ENCODE measurements around the gene PDLIM1.

Gene PDLIM1

DNA sequence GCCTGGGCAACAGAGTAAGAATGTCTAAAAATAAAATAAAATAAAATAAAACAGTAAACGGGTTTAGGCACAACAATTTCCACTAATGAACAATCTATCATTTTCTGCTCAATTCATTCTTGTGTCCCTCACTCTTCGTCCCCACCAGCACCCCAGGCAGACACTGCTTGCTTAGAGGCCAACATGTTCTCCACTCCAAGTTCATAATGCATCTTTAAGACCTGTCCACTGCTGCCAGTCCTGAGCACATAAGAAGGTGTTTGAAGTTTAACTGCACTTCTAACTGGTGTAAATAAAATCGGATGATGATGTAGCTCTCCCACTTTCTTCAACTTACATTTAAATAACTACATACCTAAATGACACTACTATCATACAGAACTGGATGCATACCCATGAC lies 13.2 kb downstream of the PDLIM1 start:
- Histone ChIP-seq H3K36me3 (ENCODE audit: insufficient read depth, low read length) (no peaks in the 10 kb centered on the region), H3K4me1 (ENCODE audit: insufficient read depth, low read length) (no peaks in the 10 kb centered on the region), H3K27me3 (ENCODE audit: insufficient read depth, low read length) (no peaks in the 10 kb centered on the region), H3K4me3 (ENCODE audit: low read length) (no peak overlapping the region), H2AFZ (ENCODE audit: low read depth, low read length) (no peak overlapping the region), H3K9me3 (ENCODE audit: low read length) (no peaks in the 10 kb centered on the region)

DNA sequence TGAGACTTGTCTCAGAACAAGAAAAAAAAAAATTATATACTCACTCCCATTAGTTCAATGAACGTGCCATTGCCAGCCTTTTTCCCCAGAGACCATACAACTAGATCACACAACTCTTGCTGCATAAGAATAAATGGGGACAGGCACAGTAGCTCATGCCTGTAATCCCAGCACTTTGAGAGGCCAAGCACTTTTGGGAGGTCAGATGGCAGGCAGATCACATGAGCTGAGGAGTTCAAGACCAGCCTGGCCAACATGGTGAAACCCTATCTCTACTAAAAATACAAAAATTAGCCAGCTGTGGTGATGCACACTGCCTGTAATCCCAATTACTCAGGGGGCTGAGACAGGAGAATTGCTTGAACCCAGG lies 13.6 kb downstream of the PDLIM1 start:
- H3K4me3 ChIP-seq (ENCODE audit: low read length), result no peak overlapping the region
- no peaks in the 10 kb centered on the region for H3K27me3 ChIP-seq (ENCODE audit: insufficient read depth, low read length)
- H3K36me3 ChIP-seq (ENCODE audit: insufficient read depth, low read length), result no peaks in the 10 kb centered on the region
- no peaks in the 10 kb centered on the region for H3K4me1 ChIP-seq (ENCODE audit: insufficient read depth, low read length)
- no peaks in the 10 kb centered on the region for H3K9me3 ChIP-seq (ENCODE audit: low read length)
- H2AFZ ChIP-seq (ENCODE audit: low read depth, low read length), result no peak overlapping the region

DNA sequence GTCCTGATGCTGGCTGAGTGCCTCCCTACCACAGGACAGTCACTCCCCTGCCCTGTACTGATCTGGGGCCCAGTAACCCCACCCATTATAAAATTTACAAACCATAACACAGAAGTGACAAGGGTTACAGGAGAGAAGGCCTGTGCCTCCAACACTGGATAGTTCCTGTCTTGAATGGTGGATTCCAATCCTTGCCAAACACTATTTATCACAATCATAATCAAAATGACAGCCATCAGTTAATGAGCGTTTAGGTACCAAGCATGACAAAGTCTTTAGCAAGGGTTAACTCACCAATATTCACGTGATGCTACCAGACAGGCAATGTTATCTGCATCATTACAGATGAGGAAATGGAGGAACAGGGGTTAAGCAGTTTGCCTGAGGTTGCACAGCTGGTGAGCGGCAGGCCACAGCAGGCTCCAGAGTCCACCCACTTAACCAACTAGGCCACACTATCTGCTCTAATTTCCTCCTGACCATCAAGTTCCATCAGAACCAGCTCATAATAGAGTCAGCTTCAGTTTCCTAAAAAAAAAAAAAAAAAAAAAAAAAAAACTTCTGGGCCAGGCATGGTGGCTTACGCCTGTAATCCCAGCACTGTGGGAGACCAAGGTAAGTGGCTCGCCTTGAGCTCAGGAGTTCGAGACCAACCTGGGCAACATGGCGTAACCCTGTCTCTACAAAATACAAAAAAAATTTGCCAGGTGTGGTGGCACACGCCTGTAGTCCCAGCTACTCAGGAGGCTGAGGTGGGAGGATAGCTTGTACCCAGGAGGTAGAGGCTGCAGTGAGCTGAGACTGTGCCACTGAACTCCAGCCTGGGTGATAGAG lies 14.2 kb downstream of the PDLIM1 start:
- no peaks in the 10 kb centered on the region for H3K4me1 ChIP-seq (ENCODE audit: insufficient read depth, low read length)

DNA sequence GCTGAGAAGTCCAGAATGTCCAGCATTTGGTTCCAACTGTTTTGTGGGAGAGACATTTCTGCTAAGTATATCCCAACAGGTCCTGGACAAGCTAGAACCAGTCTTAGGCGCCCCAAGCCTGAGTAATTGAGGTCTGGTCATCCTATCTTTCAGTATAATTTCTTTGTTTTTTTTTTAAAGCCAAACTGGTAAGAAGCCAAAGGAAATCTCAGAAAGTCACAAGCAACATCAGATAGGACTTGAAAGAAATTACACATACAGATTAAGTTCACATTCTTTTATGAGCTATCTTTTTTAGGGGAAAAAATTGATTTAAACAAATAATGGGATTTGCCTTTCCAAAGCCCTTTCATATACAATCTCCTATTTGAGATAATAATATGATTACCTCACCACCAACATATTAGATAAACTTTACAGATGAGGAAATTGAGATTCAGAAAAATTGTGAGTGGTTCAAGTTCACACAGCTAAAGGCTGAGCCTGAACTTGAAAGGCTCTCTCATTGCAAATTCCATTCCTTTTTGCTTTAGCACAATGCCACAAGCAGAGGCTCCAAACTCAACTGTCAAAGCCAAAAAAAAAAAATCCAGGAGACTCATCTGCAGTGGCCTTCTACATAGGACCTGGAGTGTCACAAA lies 15.0 kb downstream of the PDLIM1 start:
- Histone ChIP-seq H3K9me3 (ENCODE audit: low read length) (no peaks in the 10 kb centered on the region), H3K36me3 (ENCODE audit: insufficient read depth, low read length) (no peaks in the 10 kb centered on the region), H3K27me3 (ENCODE audit: insufficient read depth, low read length) (no peaks in the 10 kb centered on the region), H3K4me1 (ENCODE audit: insufficient read depth, low read length) (no peaks in the 10 kb centered on the region), H3K4me3 (ENCODE audit: low read length) (no peak overlapping the region), H2AFZ (ENCODE audit: low read depth, low read length) (no peak overlapping the region)

More for the DNA sequence above, 14.2 kb downstream of the PDLIM1 start:
- no peak overlapping the region for H3K4me3 ChIP-seq (ENCODE audit: low read length)
- no peaks in the 10 kb centered on the region for H3K9me3 ChIP-seq (ENCODE audit: low read length)
- no peak overlapping the region for H2AFZ ChIP-seq (ENCODE audit: low read depth, low read length)
- no peaks in the 10 kb centered on the region for H3K27me3 ChIP-seq (ENCODE audit: insufficient read depth, low read length)
- H3K36me3 ChIP-seq (ENCODE audit: insufficient read depth, low read length), result no peaks in the 10 kb centered on the region

DNA sequence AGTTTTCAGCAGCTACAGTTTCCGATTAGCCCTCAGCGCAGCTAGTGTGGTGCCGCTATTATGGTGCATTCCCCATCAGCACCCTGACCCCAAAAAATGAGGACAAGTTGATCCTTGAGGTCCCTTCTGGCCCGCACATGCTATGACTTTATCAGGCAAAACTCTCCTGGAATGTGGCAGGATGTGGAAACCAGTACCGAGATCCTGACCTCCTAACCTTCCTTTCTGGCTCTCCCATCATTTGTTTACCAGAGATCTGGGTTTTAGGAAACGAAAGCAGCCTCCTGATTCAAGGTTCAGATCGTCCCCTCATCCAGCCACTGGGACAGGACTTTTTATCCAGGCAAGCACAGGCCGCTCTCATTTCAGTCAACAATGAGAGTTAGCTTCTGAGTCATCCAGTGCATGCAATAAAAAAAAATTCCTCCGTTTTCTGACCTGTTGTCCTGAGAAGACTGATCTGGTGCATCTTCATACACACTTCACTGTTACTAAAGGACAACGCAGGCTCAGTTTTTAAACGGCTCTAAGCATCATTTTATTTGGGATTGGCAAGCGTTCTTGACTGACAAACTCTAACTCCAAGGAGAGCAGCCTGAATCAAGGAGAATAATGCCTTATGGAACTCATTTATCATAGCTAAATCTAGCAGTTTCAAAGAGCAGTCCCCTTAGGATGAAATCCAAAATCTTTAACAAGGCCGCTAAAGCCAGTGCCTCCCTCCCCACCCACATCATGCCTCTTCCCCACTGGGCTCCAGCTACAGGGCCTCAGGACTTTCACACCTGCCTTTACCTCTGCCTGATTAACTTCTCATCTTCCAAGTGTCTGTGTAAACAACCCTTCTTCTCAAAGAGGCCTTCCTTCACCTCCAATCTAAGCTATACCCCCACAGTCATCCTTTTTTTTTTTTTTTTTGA lies 17.1 kb downstream of the PDLIM1 start:
- Histone ChIP-seq H3K4me3 (ENCODE audit: low read length) (no peak overlapping the region), H3K4me1 (ENCODE audit: insufficient read depth, low read length) (no peaks in the 10 kb centered on the region), H3K36me3 (ENCODE audit: insufficient read depth, low read length) (no peaks in the 10 kb centered on the region), H2AFZ (ENCODE audit: low read depth, low read length) (no peak overlapping the region), H3K27me3 (ENCODE audit: insufficient read depth, low read length) (no peaks in the 10 kb centered on the region), H3K9me3 (ENCODE audit: low read length) (no peaks in the 10 kb centered on the region)

GRCh38 chr10:95268438-95268837 lies 22.4 kb downstream of the PDLIM1 start:
- H2AFZ ChIP-seq (ENCODE audit: low read depth, low read length), result no peak overlapping the region
- H3K4me3 ChIP-seq (ENCODE audit: low read length), result no peak overlapping the region
- H3K36me3 ChIP-seq (ENCODE audit: insufficient read depth, low read length), result no peaks in the 10 kb centered on the region
- H3K27me3 ChIP-seq (ENCODE audit: insufficient read depth, low read length), result no peaks in the 10 kb centered on the region
- H3K9me3 ChIP-seq (ENCODE audit: low read length), result no peaks in the 10 kb centered on the region
- H3K4me1 ChIP-seq (ENCODE audit: insufficient read depth, low read length), result peaks cover 14% of the 10 kb centered on the region

GRCh38 chr10:95267251-95267650 lies 23.6 kb downstream of the PDLIM1 start:
- H3K36me3 ChIP-seq (ENCODE audit: insufficient read depth, low read length), result no peaks in the 10 kb centered on the region
- H3K4me3 ChIP-seq (ENCODE audit: low read length), result no peak overlapping the region
- H3K9me3 ChIP-seq (ENCODE audit: low read length), result no peaks in the 10 kb centered on the region
- no peaks in the 10 kb centered on the region for H3K27me3 ChIP-seq (ENCODE audit: insufficient read depth, low read length)
- H2AFZ ChIP-seq (ENCODE audit: low read depth, low read length), result no peak overlapping the region
- peaks cover 14% of the 10 kb centered on the region for H3K4me1 ChIP-seq (ENCODE audit: insufficient read depth, low read length)

GRCh38 chr10:95266674-95267095 lies 24.1 kb downstream of the PDLIM1 start:
- Histone ChIP-seq H3K4me3 (ENCODE audit: low read length) (no peak overlapping the region), H3K36me3 (ENCODE audit: insufficient read depth, low read length) (no peaks in the 10 kb centered on the region), H3K4me1 (ENCODE audit: insufficient read depth, low read length) (peaks cover 14% of the 10 kb centered on the region), H3K9me3 (ENCODE audit: low read length) (no peaks in the 10 kb centered on the region), H2AFZ (ENCODE audit: low read depth, low read length) (no peak overlapping the region), H3K27me3 (ENCODE audit: insufficient read depth, low read length) (no peaks in the 10 kb centered on the region)

DNA sequence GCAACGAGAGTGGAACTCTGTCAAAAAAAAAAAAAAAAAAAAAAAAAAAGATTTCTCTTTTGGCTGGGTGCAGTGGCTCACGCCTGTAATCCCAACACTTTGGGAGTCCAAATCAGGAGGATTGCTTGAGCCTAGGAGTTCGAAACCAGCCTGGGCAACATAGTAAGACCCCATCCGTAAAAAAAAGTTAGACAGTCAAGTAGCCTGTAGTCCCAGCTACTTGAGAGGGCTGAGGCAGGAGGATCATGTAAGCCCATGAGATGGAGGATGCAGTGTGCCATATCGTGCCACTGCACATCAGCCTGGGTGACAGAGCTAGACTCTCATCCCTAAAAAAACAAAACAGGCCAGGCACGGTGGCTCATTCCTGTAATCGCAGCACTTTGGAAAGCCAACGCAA lies 25.2 kb downstream of the PDLIM1 start:
- peaks cover 18% of the 10 kb centered on the region for H3K4me1 ChIP-seq (ENCODE audit: insufficient read depth, low read length)
- H3K4me3 ChIP-seq (ENCODE audit: low read length), result no peak overlapping the region
- no peak overlapping the region for H2AFZ ChIP-seq (ENCODE audit: low read depth, low read length)
- H3K27me3 ChIP-seq (ENCODE audit: insufficient read depth, low read length), result no peaks in the 10 kb centered on the region
- H3K9me3 ChIP-seq (ENCODE audit: low read length), result no peaks in the 10 kb centered on the region
- H3K36me3 ChIP-seq (ENCODE audit: insufficient read depth, low read length), result no peaks in the 10 kb centered on the region

DNA sequence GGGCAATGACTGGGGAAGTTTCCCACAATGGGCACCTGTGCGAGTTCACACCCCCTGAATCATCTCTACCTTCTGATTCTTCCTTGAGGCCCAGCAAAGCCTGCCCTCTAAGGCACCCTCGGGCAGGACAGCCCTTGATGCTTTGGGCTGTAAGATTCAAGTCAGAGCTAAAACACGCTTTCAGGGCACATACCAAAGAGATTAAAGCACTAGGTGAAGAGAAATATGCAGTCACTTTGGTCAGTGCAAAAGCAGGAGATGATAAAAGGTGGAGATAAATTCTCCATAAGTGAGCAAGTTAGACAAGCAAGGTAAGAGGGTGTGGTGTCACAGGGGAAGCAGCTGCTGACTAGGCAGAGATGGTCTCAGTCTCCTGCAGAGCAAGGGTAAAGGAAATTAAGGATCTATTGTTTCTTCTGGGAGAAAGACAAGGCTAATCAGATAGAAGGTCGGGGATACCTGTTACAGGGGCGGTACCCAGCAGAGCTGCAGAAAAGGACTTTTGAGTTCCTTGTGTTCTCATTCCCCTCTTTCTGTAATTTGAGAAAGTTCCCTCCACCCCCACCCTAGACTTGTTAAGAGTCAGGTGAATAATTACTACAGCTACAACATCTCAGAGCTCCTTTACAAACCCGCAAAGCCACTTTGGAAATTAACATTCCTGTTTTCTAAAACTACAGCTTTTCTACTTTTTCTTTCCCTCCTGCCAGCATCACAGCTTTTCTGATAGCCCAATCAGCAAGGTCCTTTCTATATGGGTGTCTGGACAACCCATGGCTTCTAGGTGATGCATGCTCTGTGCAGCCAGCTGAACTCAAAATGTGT lies 26.4 kb downstream of the PDLIM1 start:
- Histone ChIP-seq H3K9me3 (ENCODE audit: low read length) (no peaks in the 10 kb centered on the region), H3K36me3 (ENCODE audit: insufficient read depth, low read length) (no peaks in the 10 kb centered on the region), H3K4me1 (ENCODE audit: insufficient read depth, low read length) (peaks cover 20% of the 10 kb centered on the region), H3K27me3 (ENCODE audit: insufficient read depth, low read length) (no peaks in the 10 kb centered on the region), H3K4me3 (ENCODE audit: low read length) (no peak overlapping the region), H2AFZ (ENCODE audit: low read depth, low read length) (no peak overlapping the region)

GRCh38 chr10:95263864-95264226 lies 27.0 kb downstream of the PDLIM1 start:
- H3K9me3 ChIP-seq (ENCODE audit: low read length), result no peaks in the 10 kb centered on the region
- H3K27me3 ChIP-seq (ENCODE audit: insufficient read depth, low read length), result no peaks in the 10 kb centered on the region
- H3K4me3 ChIP-seq (ENCODE audit: low read length), result no peak overlapping the region
- H3K4me1 ChIP-seq (ENCODE audit: insufficient read depth, low read length), result peaks cover 20% of the 10 kb centered on the region
- no peak overlapping the region for H2AFZ ChIP-seq (ENCODE audit: low read depth, low read length)
- H3K36me3 ChIP-seq (ENCODE audit: insufficient read depth, low read length), result no peaks in the 10 kb centered on the region

DNA sequence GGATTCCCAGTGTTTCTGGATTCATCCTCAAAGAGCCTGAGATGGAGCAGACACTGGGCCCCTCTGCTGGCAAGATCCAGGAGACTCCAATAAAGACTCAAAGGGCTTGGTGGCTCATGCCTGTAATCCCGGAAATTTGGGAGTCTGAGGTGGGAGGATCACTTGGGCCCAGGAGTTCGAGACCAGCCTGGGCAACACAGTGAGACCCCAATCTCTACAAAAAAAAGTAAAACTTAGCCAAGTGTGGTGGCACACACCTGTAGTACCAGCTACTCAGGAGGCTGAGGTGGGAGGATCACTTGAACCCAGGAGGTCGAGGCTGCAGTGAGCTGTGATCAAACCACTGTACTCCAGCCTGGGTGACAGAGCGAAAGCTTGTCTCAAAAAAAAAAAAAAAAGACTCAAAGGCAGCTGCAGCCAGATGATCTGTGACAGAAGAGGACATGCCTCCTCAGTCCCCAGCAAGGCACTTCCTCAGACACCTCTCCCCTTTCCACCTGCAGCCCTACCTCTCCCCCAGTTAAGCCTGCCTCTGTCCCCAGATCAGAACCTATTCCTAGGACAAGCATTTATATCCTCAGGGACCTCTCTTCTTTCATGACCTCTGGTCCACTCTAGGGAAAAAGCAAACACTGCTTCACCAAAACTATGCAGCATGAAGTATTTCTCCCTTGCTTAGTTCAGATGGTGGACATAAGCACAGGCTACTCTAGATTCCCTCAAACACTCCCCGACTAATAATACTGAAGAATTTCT lies 27.9 kb downstream of the PDLIM1 start:
- Histone ChIP-seq H3K9me3 (ENCODE audit: low read length) (no peaks in the 10 kb centered on the region), H3K27me3 (ENCODE audit: insufficient read depth, low read length) (no peaks in the 10 kb centered on the region), H3K4me3 (ENCODE audit: low read length) (no peak overlapping the region), H3K4me1 (ENCODE audit: insufficient read depth, low read length) (peaks cover 16% of the 10 kb centered on the region), H2AFZ (ENCODE audit: low read depth, low read length) (no peak overlapping the region), H3K36me3 (ENCODE audit: insufficient read depth, low read length) (no peaks in the 10 kb centered on the region)

Measured in neuron (in vitro differentiated cells).